GM12872 (cell line): Measurements from ENCODE around the gene ATP10D.

Experiments
- TF ChIP-seq, protein P1 (sequence below): IDR thresholded peaks from 3 replicates; pipeline ENCODE4 v1.5.1; 2011; ENCODE audit warnings: low read depth, mild to moderate bottlenecking, low read length, moderate library complexity; ENCODE audit not compliant: insufficient read depth

Gene ATP10D

GRCh38 chr4:47612116-47613023 lies 127.3 kb downstream of the ATP10D start:
- TF ChIP-seq, protein P1, sequence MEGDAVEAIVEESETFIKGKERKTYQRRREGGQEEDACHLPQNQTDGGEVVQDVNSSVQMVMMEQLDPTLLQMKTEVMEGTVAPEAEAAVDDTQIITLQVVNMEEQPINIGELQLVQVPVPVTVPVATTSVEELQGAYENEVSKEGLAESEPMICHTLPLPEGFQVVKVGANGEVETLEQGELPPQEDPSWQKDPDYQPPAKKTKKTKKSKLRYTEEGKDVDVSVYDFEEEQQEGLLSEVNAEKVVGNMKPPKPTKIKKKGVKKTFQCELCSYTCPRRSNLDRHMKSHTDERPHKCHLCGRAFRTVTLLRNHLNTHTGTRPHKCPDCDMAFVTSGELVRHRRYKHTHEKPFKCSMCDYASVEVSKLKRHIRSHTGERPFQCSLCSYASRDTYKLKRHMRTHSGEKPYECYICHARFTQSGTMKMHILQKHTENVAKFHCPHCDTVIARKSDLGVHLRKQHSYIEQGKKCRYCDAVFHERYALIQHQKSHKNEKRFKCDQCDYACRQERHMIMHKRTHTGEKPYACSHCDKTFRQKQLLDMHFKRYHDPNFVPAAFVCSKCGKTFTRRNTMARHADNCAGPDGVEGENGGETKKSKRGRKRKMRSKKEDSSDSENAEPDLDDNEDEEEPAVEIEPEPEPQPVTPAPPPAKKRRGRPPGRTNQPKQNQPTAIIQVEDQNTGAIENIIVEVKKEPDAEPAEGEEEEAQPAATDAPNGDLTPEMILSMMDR = no peak

- TF ChIP-seq, protein P1 = no peak
These were observed 130.3 kb downstream of the ATP10D start for GRCh38 chr4:47615385-47615784.

DNA sequence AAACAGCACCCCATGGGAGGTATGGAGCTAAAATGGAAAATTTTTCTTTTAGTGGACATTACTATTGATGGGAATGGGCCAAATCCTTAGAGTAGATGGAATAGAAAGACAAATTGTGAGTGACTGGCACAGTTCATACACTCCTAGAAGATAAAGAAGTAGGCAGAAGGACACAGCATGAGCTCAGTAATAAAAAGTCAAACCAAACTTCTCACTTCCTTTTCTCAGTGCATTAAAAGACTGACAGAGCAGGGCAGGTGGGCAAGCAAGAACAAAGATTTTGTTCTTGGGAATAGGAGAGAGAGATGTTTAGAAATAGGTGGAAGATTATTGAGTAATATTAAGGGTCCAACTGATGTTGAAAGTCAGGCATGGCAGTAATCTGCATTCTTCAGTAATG lies 132.5 kb downstream of the ATP10D start:
- TF ChIP-seq, protein P1 = no peak

GRCh38 chr4:47619691-47620090 lies 134.6 kb downstream of the ATP10D start:
- TF ChIP-seq, protein P1 = no peak

- TF ChIP-seq, protein P1 = no peak
These were observed 136.1 kb downstream of the ATP10D start for GRCh38 chr4:47621181-47621580.

GRCh38 chr4:47624031-47624441 lies 139.0 kb downstream of the ATP10D start:
- TF ChIP-seq, protein P1 = no peak

GRCh38 chr4:47631161-47631560 lies 146.1 kb downstream of the ATP10D start:
- TF ChIP-seq, protein P1 = no peak
